GM12875 (cell line): Measurements from ENCODE around the gene TMEM190.
A peak's percentile ranks its signal among the peaks of the same experiment; 100 is the strongest.

Experiments
- H3K4me3 ChIP-seq: one replicate; pipeline ENCODE4 v1.5.1; 2011; ENCODE audit warnings: low read depth, low read length, control low read depth
- CTCF ChIP-seq: IDR thresholded peaks from 2 replicates; pipeline ENCODE4 v1.5.1; 2011; ENCODE audit warnings: low read depth, mild to moderate bottlenecking, control low read depth, inconsistent platforms, low read length, moderate library complexity, borderline replicate concordance; ENCODE audit not compliant: insufficient read depth

Gene TMEM190

GRCh38 chr19:55384131-55384919 lies 7.7 kb downstream of the TMEM190 start, which contains the start of gene TMEM238:
Gene TMEM238, minus strand, starts transcription at chr19:55384292. Its CDS starts 33 bp downstream, at chr19:55384259.
- peak within 1 kb of the TSS; percentile 99 for H3K4me3 ChIP-seq
- no peak for TF ChIP-seq CTCF

- TF ChIP-seq CTCF = no peak
- peak overlapping the region; percentile 99 for H3K4me3 ChIP-seq
These were observed 8.5 kb downstream of the TMEM190 start for GRCh38 chr19:55384920-55385723.

- H3K4me3 ChIP-seq = peak within 1 kb of the TSS; percentile 99
- no peak for TF ChIP-seq CTCF
These were observed 9.3 kb downstream of the TMEM190 start, which contains the start of gene RPL28 for GRCh38 chr19:55385724-55386492. Gene RPL28, plus strand, starts transcription at chr19:55385932. Its CDS starts 426 bp downstream, at chr19:55386358.

- TF ChIP-seq CTCF = no peak
These were observed 9.9 kb downstream of the TMEM190 start for GRCh38 chr19:55386493-55386971.

GRCh38 chr19:55387736-55388497 lies 11.3 kb downstream of the TMEM190 start:
- H3K4me3 ChIP-seq = peak overlapping the region; percentile 99
- no peak for TF ChIP-seq CTCF

More at GRCh38 chr19:55386493-55386971, 9.9 kb downstream of the TMEM190 start:
- H3K4me3 ChIP-seq = peak overlapping the region; percentile 99

- no peak for TF ChIP-seq CTCF
- no peak overlapping the region for H3K4me3 ChIP-seq
These were observed 13.0 kb downstream of the TMEM190 start for GRCh38 chr19:55389386-55390317.
